ENCODE results near the gene STYK1. TPM values are rescaled to one million over a fixed set of nuclear protein-coding genes. Genes with fewer than 3 reads are reported as not detected.

The STYK1 gene
- total and polyA plus RNA-seq, 9 of the 15 experiments (the other 6 are each of a cell fraction or from before 2014, with no cell fraction given) = 0.31 to 1.8 (median 0.64) TPM

DNA sequence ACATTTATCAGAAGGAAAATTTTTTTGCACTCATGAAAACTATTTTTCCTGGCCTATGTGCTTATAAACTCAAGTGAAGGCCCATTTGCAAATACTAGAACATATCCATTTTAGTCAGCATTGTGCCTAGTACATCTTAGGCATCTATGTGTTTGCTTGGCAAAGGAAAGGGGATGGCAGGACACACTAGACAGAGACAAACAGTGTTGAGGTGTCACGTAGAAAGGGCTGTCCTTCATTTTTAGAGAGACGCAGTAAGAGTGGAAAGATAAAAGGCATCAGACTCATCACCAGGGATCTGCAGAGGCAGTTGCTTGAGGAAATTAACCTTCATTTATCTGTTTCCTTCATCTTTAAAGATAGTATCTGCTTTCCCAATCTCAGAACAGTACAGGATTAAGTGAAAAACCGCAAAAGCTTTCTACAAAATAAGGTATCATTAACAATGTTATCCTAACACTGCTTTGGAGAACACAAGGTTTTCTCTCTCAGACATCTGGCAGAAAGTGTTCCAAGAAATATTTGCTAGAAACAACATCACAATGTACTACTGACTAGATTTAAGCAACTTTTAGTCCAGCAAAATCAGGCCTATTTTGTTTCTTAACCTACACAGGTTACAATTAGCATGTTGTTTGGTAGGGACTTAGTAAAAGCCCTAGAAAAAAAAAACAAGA is 47.3 kb upstream of the STYK1 start:
- no peak overlapping the region for H3K27ac ChIP-seq (ENCODE audit: extremely low read depth, low read depth, low read length)
- peak overlapping the region; percentile 89 for H3K4me3 ChIP-seq
- ChIA-PET CTCF (ENCODE audit: low intra/inter-chr PET ratio) (interaction anchor here (0.9 kb wide), 1 partner anchor 29 kb away, joined by 5 read pairs; no protein-coding TSS in a partner anchor), POLR2A (interaction anchor here (1.1 kb wide), 1 partner anchor 11 kb away, joined by 5 read pairs; no protein-coding TSS in a partner anchor)
- no peaks in the 10 kb centered on the region for H3K9me3 ChIP-seq (replicated peaks; ENCODE audit: control insufficient read depth, insufficient read depth, low read depth, low read length)
- intact Hi-C loops (cut with micrococcal nuclease) = no loop called here
- DNase-seq (ENCODE audit: extremely low read depth in 1 of 4, low spot score in 3 of 4) (peak in 1 of 4 experiments; percentile 5), ATAC-seq (no peak), FAIRE-seq (no peak)
- peaks cover 0 to 3% of the 10 kb centered on the region in 2 experiments; a peak in 1 of 5 replicates for H3K4me1 ChIP-seq (replicated peaks in 1 of 2; ENCODE audit: control insufficient read depth in 2 of 2, insufficient read depth in 2 of 2, low read length in 2 of 2)
- 0 out of 2 replicates have a peak, but pooled peaks cover 6% of the 10 kb centered on the region for H4K20me1 ChIP-seq (replicated peaks; ENCODE audit: control insufficient read depth, insufficient read depth, low read length)
- peak overlapping the region; percentile 96 for H3K4me2 ChIP-seq (ENCODE audit: insufficient read depth, low read length)
- no peaks in the 10 kb centered on the region for H3K27me3 ChIP-seq (ENCODE audit: control insufficient read depth in 2 of 2, insufficient read depth in 2 of 2, low read length in 2 of 2)
- in situ Hi-C loops (cut with MboI) = no loop called here
- no peaks in the 10 kb centered on the region for H3K9me1 ChIP-seq (ENCODE audit: control insufficient read depth, insufficient read depth, low read length)
- peaks cover 38% of the 10 kb centered on the region; the same call in 2 of the 3 replicates for H3K36me3 ChIP-seq (ENCODE audit: control insufficient read depth, insufficient read depth, low read length)
- H3K9ac ChIP-seq (ENCODE audit: insufficient read depth in 1 of 2, low read depth in 2 of 2, low read length in 2 of 2) = peak overlapping the region in 1 of 2 experiments; percentile 88; a peak in 2 of 4 replicates
- H3K79me2 ChIP-seq (ENCODE audit: control insufficient read depth, insufficient read depth, low read length) = peaks cover 74% of the 10 kb centered on the region
- TF ChIP-seq, protein P1, sequence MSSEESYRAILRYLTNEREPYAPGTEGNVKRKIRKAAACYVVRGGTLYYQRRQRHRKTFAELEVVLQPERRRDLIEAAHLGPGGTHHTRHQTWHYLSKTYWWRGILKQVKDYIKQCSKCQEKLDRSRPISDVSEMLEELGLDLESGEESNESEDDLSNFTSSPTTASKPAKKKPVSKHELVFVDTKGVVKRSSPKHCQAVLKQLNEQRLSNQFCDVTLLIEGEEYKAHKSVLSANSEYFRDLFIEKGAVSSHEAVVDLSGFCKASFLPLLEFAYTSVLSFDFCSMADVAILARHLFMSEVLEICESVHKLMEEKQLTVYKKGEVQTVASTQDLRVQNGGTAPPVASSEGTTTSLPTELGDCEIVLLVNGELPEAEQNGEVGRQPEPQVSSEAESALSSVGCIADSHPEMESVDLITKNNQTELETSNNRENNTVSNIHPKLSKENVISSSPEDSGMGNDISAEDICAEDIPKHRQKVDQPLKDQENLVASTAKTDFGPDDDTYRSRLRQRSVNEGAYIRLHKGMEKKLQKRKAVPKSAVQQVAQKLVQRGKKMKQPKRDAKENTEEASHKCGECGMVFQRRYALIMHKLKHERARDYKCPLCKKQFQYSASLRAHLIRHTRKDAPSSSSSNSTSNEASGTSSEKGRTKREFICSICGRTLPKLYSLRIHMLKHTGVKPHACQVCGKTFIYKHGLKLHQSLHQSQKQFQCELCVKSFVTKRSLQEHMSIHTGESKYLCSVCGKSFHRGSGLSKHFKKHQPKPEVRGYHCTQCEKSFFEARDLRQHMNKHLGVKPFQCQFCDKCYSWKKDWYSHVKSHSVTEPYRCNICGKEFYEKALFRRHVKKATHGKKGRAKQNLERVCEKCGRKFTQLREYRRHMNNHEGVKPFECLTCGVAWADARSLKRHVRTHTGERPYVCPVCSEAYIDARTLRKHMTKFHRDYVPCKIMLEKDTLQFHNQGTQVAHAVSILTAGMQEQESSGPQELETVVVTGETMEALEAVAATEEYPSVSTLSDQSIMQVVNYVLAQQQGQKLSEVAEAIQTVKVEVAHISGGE (CRISPR knock-in tag; IDR thresholded peaks at IDR 0.05) = no peak
- TF ChIP-seq RBFOX2 (IDR thresholded peaks at IDR 0.05; ENCODE audit: low read depth, low read length) = 0 out of 2 replicates have a peak, but pooled peaks have one; percentile 47
- H2AFZ ChIP-seq (ENCODE audit: low read depth, low read length) = no peak overlapping the region
- no TSS peak for BruUV-seq (replicated peaks)
- 7% methylated on average over 3 of the region's 3 CpGs for WGBS (ENCODE audit: insufficient coverage, low coverage, missing lambda C conversion rate)

Measured in K562 (cell line).